NT2/D1 (cell line): ENCODE measurements around the gene TMEM245.

Source experiments
- DNase-seq: peaks from one replicate; pipeline ENCODE4 v3.0.0-alpha.2; 2011; ENCODE audit warnings: low read depth, low spot score
- H3K27me3 ChIP-seq: 2 replicates; pipeline ENCODE4 v1.6.0; 2011; ENCODE audit warnings: mild to moderate bottlenecking; ENCODE audit not compliant: insufficient read length, insufficient read depth
- H3K36me3 ChIP-seq: 2 replicates; pipeline ENCODE4 v1.6.1; 2011; ENCODE audit warnings: mild to moderate bottlenecking, low read length, mixed read lengths; ENCODE audit not compliant: insufficient read depth, insufficient read length
- H3K4me1 ChIP-seq: 2 replicates; pipeline ENCODE4 v1.5.1; 2011; ENCODE audit not compliant: insufficient read depth, insufficient read length
- H3K4me3 ChIP-seq: 2 replicates; pipeline ENCODE4 v1.5.1; 2011; ENCODE audit warnings: low read depth; ENCODE audit not compliant: insufficient read length
- H3K9ac ChIP-seq: 2 replicates; pipeline ENCODE4 v1.6.0; 2011; ENCODE audit warnings: low read depth; ENCODE audit not compliant: insufficient read length
- H3K9me3 ChIP-seq: 2 replicates; pipeline ENCODE4 v1.5.1; 2011; ENCODE audit warnings: mild to moderate bottlenecking, low read length; ENCODE audit not compliant: insufficient read depth
- SUZ12 ChIP-seq: IDR thresholded peaks from 2 replicates; pipeline ENCODE4 v1.6.1; 2011; ENCODE audit not compliant: insufficient read length, insufficient read depth; ENCODE audit errors: extremely low read depth
- YY1 ChIP-seq: IDR thresholded peaks from 2 replicates; pipeline ENCODE4 v1.6.1; 2011; ENCODE audit not compliant: insufficient read length, insufficient read depth
- ZNF274 ChIP-seq: IDR thresholded peaks from 2 replicates; pipeline ENCODE4 v1.6.1; 2011; ENCODE audit warnings: mild to moderate bottlenecking, low read depth, low read length

The TMEM245 gene

GRCh38 chr9:109162677-109163076 lies 42.9 kb upstream of the TMEM245 start:
- no peaks in the 10 kb centered on the region for H3K36me3 ChIP-seq
- no peak for DNase-seq
- H3K27me3 ChIP-seq: peaks cover 39% of the 10 kb centered on the region
- TF ChIP-seq SUZ12: no peak
- no peak for TF ChIP-seq YY1
- TF ChIP-seq ZNF274: no peak
- H3K9ac ChIP-seq: no peak overlapping the region
- H3K4me3 ChIP-seq: no peak overlapping the region
- no peaks in the 10 kb centered on the region for H3K4me1 ChIP-seq
- no peaks in the 10 kb centered on the region for H3K9me3 ChIP-seq

DNA sequence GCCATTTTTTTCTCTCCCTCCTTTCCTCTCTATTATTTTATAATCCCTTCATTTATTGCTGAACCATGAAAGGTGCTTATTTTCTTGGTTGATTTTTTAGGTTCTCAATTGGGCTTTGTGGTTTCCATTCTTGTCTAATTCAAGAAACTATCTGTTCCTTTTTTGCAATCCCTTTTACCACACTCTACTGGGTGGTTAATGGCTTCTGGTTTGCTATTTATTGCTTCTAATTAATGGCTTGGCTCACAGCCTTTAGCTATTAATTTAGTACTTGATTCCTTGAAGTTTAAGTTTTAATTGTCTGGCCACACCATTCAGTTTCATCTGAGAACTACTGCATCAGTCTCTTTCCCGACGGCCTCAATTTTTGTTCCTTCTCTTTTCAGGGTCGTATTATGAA lies 41.7 kb upstream of the TMEM245 start:
- DNase-seq: no peak
- H3K4me3 ChIP-seq: no peak overlapping the region
- no peaks in the 10 kb centered on the region for H3K9me3 ChIP-seq
- no peak for TF ChIP-seq YY1
- TF ChIP-seq ZNF274: no peak
- no peak for TF ChIP-seq SUZ12
- H3K9ac ChIP-seq: no peak overlapping the region
- peaks cover 29% of the 10 kb centered on the region for H3K27me3 ChIP-seq
- no peaks in the 10 kb centered on the region for H3K4me1 ChIP-seq
- no peaks in the 10 kb centered on the region for H3K36me3 ChIP-seq

- no peak overlapping the region for H3K9ac ChIP-seq
- no peaks in the 10 kb centered on the region for H3K4me1 ChIP-seq
- TF ChIP-seq SUZ12 (no peak), ZNF274 (no peak), YY1 (no peak)
- DNase-seq: no peak
- peaks cover 10% of the 10 kb centered on the region for H3K27me3 ChIP-seq
- no peaks in the 10 kb centered on the region for H3K36me3 ChIP-seq
- no peak overlapping the region for H3K4me3 ChIP-seq
- H3K9me3 ChIP-seq: no peaks in the 10 kb centered on the region
Observed at GRCh38 chr9:109159583-109159982, 39.8 kb upstream of the TMEM245 start.

DNA sequence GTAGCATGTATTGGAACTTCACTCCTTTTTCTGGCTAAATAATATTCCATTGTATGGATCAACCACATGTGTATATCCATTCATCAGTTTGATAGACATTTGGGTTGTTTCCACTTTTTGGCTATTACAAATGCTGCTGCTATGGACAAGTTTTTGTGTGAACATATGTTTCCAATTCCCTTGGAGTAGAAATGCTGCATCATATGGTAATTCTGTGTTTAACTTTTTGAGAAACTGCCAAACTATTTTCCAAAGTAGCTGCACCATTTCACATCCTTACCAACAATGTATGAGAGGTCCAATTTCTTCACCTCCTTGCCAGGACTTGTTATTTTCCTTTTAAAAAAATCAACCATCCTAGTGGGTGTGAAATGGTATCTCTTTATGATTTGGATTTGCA lies 38.9 kb upstream of the TMEM245 start:
- H3K9me3 ChIP-seq: peaks cover 4% of the 10 kb centered on the region
- no peak overlapping the region for H3K9ac ChIP-seq
- no peak for DNase-seq
- peaks cover 5% of the 10 kb centered on the region for H3K27me3 ChIP-seq
- H3K4me3 ChIP-seq: no peak overlapping the region
- no peaks in the 10 kb centered on the region for H3K4me1 ChIP-seq
- TF ChIP-seq ZNF274 (no peak), YY1 (no peak), SUZ12 (no peak)
- H3K36me3 ChIP-seq: no peaks in the 10 kb centered on the region

DNA sequence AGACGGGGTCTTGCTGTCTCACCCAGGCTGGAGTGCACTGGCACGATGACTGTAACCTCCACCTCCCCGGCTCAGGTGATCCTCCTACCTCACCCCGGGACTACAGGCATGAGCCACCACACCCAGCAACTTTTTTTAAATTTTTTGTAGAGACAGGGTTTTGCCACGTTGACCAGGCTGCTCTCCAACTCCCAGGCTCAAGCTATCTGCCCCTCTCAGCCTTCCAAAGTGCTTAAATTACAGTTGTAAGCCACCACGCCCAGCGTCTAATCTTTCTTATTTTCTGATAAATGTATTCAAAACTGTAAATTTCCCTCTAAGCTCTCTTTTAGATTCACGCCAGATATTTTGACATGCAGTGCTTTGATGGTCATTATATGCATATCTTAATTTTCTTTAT lies 37.0 kb upstream of the TMEM245 start:
- H3K9ac ChIP-seq: no peak overlapping the region

DNA sequence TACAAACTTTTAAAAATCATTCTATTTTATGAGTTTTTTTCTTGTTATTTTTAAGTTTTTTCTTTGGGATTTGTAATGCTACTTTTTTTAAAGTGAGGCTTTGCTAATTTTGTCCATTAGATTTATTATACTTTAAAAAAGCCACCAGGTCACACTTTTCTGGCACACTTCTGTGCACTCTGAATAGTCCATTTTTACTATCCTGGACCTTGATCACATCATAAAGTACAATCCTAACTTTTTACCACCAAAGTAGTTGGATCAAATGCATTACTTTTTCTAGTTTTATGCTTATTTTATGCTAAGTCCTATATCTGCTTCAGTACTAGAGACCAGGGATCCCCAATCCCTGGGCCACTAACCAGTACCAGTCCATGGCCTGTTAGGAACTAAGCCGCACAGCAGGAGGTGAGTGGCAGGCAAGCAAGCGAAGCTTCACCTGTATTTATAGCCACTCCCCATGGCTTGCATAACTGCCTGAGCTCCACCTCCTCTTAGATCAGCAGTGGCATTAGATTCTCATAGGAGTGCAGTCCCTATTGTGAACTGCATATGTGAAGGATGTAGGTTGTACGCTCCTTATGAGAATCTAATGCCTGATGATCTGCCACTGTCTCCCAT lies 31.3 kb upstream of the TMEM245 start:
- Histone ChIP-seq H3K36me3 (no peaks in the 10 kb centered on the region), H3K27me3 (no peaks in the 10 kb centered on the region), H3K4me3 (no peak overlapping the region), H3K9ac (no peak overlapping the region), H3K9me3 (peaks cover 25% of the 10 kb centered on the region), H3K4me1 (no peaks in the 10 kb centered on the region)
- TF ChIP-seq YY1: no peak
- TF ChIP-seq SUZ12: no peak
- TF ChIP-seq ZNF274: no peak
- DNase-seq: no peak

More for the DNA sequence above, 37.0 kb upstream of the TMEM245 start:
- no peaks in the 10 kb centered on the region for H3K4me1 ChIP-seq
- no peaks in the 10 kb centered on the region for H3K36me3 ChIP-seq
- no peaks in the 10 kb centered on the region for H3K27me3 ChIP-seq
- peaks cover 17% of the 10 kb centered on the region for H3K9me3 ChIP-seq
- TF ChIP-seq YY1 (no peak), SUZ12 (no peak), ZNF274 (no peak)
- no peak overlapping the region for H3K4me3 ChIP-seq
- no peak for DNase-seq

DNA sequence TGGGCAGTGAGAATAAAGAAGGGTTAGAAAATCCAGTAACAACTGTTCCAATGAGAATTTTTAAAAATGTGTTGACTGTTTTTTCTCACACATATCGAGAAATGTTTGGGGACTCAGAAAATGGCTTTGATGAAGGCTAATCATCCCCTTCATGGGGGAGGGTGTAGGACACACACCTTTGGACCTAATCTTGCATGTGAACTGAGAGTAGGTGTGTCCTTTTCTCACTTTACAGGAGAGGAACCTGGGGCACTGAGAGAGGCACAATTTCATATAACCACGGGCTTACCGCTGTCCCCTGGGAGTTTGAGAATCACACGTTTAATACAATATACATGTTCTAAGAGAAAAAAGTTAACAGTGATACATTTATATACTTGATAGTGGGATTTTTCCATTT lies 30.0 kb upstream of the TMEM245 start:
- Histone ChIP-seq H3K36me3 (no peaks in the 10 kb centered on the region), H3K9me3 (peaks cover 25% of the 10 kb centered on the region), H3K27me3 (no peaks in the 10 kb centered on the region), H3K4me1 (no peaks in the 10 kb centered on the region), H3K4me3 (no peak overlapping the region), H3K9ac (no peak overlapping the region)
- DNase-seq: no peak
- TF ChIP-seq YY1: no peak
- TF ChIP-seq SUZ12: no peak
- TF ChIP-seq ZNF274: no peak

- no peak for TF ChIP-seq SUZ12
- no peak for TF ChIP-seq ZNF274
- TF ChIP-seq YY1: no peak
- no peaks in the 10 kb centered on the region for H3K27me3 ChIP-seq
Observed at GRCh38 chr9:109149089-109149488, 29.3 kb upstream of the TMEM245 start.

More at GRCh38 chr9:109149089-109149488, 29.3 kb upstream of the TMEM245 start:
- DNase-seq: no peak
- Histone ChIP-seq H3K36me3 (no peaks in the 10 kb centered on the region), H3K9me3 (peaks cover 25% of the 10 kb centered on the region), H3K4me1 (no peaks in the 10 kb centered on the region), H3K4me3 (no peak overlapping the region), H3K9ac (no peak overlapping the region)
